ENCODE results near the gene DNAJC10. TPM values are rescaled to one million over a fixed set of nuclear protein-coding genes. Genes with fewer than 3 reads are reported as not detected.

Gene DNAJC10
- total RNA-seq, 2 experiments from 2014 or later = 40.7 to 42.2 TPM

DNA sequence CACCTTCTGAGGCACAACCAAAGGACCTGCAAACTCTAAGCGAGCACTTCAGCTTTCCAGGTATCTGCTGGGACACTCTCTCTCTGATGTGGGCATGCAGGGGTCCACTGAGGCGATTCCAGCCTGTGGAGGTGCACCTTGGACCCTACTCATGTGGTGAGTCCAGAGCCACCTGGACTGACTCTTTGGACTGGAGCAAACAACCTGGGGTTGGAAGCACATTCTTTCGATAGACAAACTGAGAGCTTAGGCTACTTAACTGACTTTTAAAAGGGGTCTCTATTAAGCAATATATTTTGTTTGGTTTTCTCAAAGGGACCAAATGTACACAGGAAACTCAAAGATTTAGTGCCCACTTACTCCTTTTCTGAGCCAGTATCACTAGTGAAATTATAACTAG, 98.7 kb downstream of the DNAJC10 start:
- TF ChIP-seq, protein P1, sequence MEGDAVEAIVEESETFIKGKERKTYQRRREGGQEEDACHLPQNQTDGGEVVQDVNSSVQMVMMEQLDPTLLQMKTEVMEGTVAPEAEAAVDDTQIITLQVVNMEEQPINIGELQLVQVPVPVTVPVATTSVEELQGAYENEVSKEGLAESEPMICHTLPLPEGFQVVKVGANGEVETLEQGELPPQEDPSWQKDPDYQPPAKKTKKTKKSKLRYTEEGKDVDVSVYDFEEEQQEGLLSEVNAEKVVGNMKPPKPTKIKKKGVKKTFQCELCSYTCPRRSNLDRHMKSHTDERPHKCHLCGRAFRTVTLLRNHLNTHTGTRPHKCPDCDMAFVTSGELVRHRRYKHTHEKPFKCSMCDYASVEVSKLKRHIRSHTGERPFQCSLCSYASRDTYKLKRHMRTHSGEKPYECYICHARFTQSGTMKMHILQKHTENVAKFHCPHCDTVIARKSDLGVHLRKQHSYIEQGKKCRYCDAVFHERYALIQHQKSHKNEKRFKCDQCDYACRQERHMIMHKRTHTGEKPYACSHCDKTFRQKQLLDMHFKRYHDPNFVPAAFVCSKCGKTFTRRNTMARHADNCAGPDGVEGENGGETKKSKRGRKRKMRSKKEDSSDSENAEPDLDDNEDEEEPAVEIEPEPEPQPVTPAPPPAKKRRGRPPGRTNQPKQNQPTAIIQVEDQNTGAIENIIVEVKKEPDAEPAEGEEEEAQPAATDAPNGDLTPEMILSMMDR (IDR thresholded peaks at IDR 0.05) = no peak
- H3K4me1 Mint-ChIP-seq (ENCODE audit: low read depth) = no peaks in the 10 kb centered on the region
- no peaks in the 10 kb centered on the region for H3K36me3 Mint-ChIP-seq (ENCODE audit: low read depth)
- no peak overlapping the region for H3K27ac Mint-ChIP-seq
- peaks cover 7% of the 10 kb centered on the region for H3K27me3 Mint-ChIP-seq
- no peak for ATAC-seq
- CTCF ChIA-PET = no interaction called here
- no peak overlapping the region for H3K4me3 Mint-ChIP-seq
- intact Hi-C loops (cut with micrococcal nuclease) = no loop called here
- POLR2A ChIA-PET = no interaction called here
- no peak for DNase-seq
- H3K9me3 Mint-ChIP-seq = no peaks in the 10 kb centered on the region

DNA sequence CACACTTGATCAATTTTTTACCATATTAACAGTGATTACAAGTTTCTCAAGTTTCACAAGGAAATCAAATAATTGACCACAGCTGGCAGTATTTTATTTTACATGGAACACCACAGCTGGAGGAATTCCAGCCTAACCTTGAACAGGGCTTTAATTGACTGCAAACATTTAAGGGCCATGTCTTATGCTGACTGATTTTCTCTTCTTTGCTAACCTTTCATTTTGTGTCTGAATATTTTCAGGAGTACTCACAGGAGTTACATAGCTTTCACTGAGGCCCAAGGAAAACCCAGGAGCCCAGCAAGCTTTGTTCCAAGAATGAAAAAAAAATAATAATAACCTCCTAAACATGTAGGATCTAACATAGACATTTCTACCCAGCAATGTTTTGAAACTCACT, 100.8 kb downstream of the DNAJC10 start:
- POLR2A ChIA-PET = no interaction called here
- intact Hi-C loops (cut with micrococcal nuclease) = no loop called here
- TF ChIP-seq, protein P1 (IDR thresholded peaks at IDR 0.05) = no peak
- H3K27ac Mint-ChIP-seq = no peak overlapping the region
- H3K27me3 Mint-ChIP-seq = peaks cover 7% of the 10 kb centered on the region
- H3K4me1 Mint-ChIP-seq (ENCODE audit: low read depth) = no peaks in the 10 kb centered on the region
- DNase-seq (no peak), ATAC-seq (no peak)
- no peaks in the 10 kb centered on the region for H3K9me3 Mint-ChIP-seq
- H3K36me3 Mint-ChIP-seq (ENCODE audit: low read depth) = no peaks in the 10 kb centered on the region
- CTCF ChIA-PET = no interaction called here
- H3K4me3 Mint-ChIP-seq = no peak overlapping the region

DNA sequence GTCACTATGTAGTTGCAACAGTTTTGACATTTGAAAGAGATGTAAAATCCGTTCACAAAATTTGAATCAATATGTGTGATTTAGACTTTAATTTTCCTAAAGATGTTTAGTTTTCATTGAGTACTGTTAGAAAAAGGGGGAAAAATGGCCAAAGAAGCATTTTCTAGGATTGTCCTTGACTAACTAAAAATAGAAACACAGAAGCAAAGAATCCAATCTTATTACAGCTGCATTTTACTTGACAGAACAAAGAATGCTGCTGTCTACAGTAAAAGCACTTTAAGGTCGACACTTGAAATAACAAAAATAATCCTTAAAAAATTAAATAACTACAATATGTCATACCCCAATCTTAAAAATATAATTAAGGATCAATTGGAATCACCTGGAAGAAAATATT, 101.5 kb downstream of the DNAJC10 start:
- H3K4me3 Mint-ChIP-seq = no peak overlapping the region
- ATAC-seq (no peak), DNase-seq (no peak)
- POLR2A ChIA-PET = no interaction called here
- H3K27ac Mint-ChIP-seq = no peak overlapping the region
- no peaks in the 10 kb centered on the region for H3K9me3 Mint-ChIP-seq
- TF ChIP-seq, protein P1 (IDR thresholded peaks at IDR 0.05) = no peak
- no peaks in the 10 kb centered on the region for H3K36me3 Mint-ChIP-seq (ENCODE audit: low read depth)
- H3K27me3 Mint-ChIP-seq = peaks cover 3% of the 10 kb centered on the region
- no peaks in the 10 kb centered on the region for H3K4me1 Mint-ChIP-seq (ENCODE audit: low read depth)
- intact Hi-C loops (cut with micrococcal nuclease) = no loop called here
- CTCF ChIA-PET = no interaction called here

DNA sequence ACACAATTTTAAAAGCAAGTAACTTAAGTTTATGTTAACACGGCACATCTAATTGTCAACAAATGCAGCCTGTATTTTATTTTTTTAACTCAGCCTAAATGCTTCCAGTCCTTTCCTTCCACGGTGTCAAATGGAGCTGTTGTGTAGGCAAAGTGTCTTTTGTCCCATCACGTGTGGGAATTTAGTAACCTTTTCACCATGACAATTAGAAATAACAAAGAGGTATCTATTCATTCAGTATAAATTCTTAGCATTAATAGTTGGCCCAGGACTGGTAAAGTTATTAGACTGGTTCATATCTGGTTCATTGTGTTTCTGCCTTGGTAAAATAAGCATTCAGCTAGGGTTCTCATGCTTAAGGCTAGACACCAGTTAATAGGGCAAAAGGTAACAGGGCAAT, 102.4 kb downstream of the DNAJC10 start:
- intact Hi-C loops (cut with micrococcal nuclease) = no loop called here
- H3K4me3 Mint-ChIP-seq = no peak overlapping the region
- no peaks in the 10 kb centered on the region for H3K36me3 Mint-ChIP-seq (ENCODE audit: low read depth)
- no peaks in the 10 kb centered on the region for H3K9me3 Mint-ChIP-seq
- ChIA-PET CTCF (no interaction called here), POLR2A (no interaction called here)
- no peak overlapping the region for H3K27ac Mint-ChIP-seq
- H3K27me3 Mint-ChIP-seq = peaks cover 6% of the 10 kb centered on the region
- no peak for ATAC-seq
- no peaks in the 10 kb centered on the region for H3K4me1 Mint-ChIP-seq (ENCODE audit: low read depth)
- DNase-seq = no peak
- TF ChIP-seq, protein P1 (IDR thresholded peaks at IDR 0.05) = no peak

DNA sequence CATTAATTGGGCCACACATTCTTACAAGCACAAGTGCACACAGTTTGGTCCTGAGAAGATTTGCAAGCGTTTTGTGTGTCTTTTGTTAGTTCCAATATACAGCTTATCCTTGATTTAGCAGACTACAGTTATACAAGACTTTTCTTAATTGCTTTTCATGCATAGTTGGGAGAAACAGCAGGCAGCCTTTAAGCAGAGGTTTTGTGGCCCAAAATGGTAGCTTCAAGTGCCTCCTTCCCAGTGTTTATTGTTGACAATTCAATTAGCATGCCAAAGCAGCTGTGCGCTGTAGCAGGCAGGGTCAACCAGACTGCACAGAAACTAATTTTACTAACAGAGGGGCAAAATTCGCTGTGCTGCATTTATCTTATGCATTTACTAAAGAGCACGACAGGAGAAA, 102.9 kb downstream of the DNAJC10 start:
- no peak overlapping the region for H3K4me3 Mint-ChIP-seq
- no peaks in the 10 kb centered on the region for H3K36me3 Mint-ChIP-seq (ENCODE audit: low read depth)
- DNase-seq (no peak), ATAC-seq (no peak)
- no peaks in the 10 kb centered on the region for H3K9me3 Mint-ChIP-seq
- TF ChIP-seq, protein P1 (IDR thresholded peaks at IDR 0.05) = no peak
- no peaks in the 10 kb centered on the region for H3K4me1 Mint-ChIP-seq (ENCODE audit: low read depth)
- peaks cover 6% of the 10 kb centered on the region for H3K27me3 Mint-ChIP-seq
- ChIA-PET CTCF (no interaction called here), POLR2A (no interaction called here)
- no peak overlapping the region for H3K27ac Mint-ChIP-seq
- intact Hi-C loops (cut with micrococcal nuclease) = no loop called here
